Vagina (tissue), 2 donors: ENCODE results near the gene TTC16.

ENCODE experiments used
- POLR2AphosphoS5 ChIP-seq, 2 donors: sonication (generic); formaldehyde crosslinking; IDR thresholded peaks; one replicate each; pipeline ENCODE4 v1.9.0; 2017; ENCODE audit warnings: antibody characterized with exemption in 2 of 2, mild to moderate bottlenecking in 2 of 2, low read depth in 1 of 2; ENCODE audit not compliant: insufficient read depth in 1 of 2
- TF ChIP-seq, protein P1 (sequence below), 3 experiments: fragments of 450-650 bp in 2 of 3; fragments of 200-600 bp in 1 of 3; sonication (generic) in 1 of 3; IDR thresholded peaks; one replicate each; pipeline ENCODE4 v1.5.1; 2017 to 2019; ENCODE audit warnings: antibody characterized with exemption in 3 of 3, mild to moderate bottlenecking in 2 of 3, moderate library complexity in 2 of 3

DNA sequence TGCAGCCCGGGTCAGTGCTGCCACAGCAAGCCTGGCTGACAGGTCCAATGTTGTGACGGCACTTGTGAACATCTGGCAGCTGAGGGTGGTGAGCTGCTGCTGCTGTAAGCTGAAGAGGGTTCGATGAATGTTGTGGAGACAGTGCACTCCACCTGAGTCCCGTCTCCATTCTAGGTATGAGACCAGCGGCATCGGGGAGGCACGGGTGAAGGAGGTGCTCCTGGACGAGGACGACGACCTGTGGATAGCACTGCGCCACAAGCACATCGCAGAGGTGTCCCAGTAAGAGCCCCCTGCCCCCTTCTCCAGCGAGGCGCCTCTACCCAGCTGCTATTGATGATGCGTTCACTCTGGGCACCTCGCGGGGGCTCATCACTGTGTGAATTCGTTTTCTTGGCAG is 48.0 kb upstream of the TTC16 start:
- TF ChIP-seq, protein P1, sequence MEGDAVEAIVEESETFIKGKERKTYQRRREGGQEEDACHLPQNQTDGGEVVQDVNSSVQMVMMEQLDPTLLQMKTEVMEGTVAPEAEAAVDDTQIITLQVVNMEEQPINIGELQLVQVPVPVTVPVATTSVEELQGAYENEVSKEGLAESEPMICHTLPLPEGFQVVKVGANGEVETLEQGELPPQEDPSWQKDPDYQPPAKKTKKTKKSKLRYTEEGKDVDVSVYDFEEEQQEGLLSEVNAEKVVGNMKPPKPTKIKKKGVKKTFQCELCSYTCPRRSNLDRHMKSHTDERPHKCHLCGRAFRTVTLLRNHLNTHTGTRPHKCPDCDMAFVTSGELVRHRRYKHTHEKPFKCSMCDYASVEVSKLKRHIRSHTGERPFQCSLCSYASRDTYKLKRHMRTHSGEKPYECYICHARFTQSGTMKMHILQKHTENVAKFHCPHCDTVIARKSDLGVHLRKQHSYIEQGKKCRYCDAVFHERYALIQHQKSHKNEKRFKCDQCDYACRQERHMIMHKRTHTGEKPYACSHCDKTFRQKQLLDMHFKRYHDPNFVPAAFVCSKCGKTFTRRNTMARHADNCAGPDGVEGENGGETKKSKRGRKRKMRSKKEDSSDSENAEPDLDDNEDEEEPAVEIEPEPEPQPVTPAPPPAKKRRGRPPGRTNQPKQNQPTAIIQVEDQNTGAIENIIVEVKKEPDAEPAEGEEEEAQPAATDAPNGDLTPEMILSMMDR (IDR thresholded peaks at IDR 0.05): no peak
- TF ChIP-seq POLR2AphosphoS5 (IDR thresholded peaks at IDR 0.05; ENCODE audit: insufficient read depth in 1 of 2, low read depth in 1 of 2): no peak
